RWPE1 (cell line): ENCODE measurements around the gene NECTIN1.
A peak's percentile ranks its signal among the peaks of the same experiment; 100 is the strongest.

ENCODE experiments used
- CTCF ChIA-PET: fragments of 350-600 bp; sonication (Branson Sonifier 250); formaldehyde crosslinking; extraction: SDS; loops from one replicate; lab custom pipeline; 2021; lab: Yijun Ruan, JAX
- POLR2A ChIA-PET: fragments of 400-600 bp; formaldehyde crosslinking; extraction: SDS; loops from one replicate; lab custom pipeline; 2020; ENCODE audit warnings: antibody characterized with exemption; ENCODE audit not compliant: low non-redundant PET; lab: Yijun Ruan, JAX
- DNase-seq: peaks from one replicate; pipeline ENCODE4 v3.0.0; 2012; ENCODE audit warnings: low spot score
- H3K27ac ChIP-seq: fragments of 450-650 bp; 2 replicates; pipeline ENCODE4 v1.5.1; 2017
- TF ChIP-seq, protein P1 (sequence below): fragments of 450-650 bp; conservative IDR thresholded peaks from 2 replicates; pipeline ENCODE4 v1.5.1; 2017; ENCODE audit warnings: low read depth, mild to moderate bottlenecking

Gene NECTIN1

DNA sequence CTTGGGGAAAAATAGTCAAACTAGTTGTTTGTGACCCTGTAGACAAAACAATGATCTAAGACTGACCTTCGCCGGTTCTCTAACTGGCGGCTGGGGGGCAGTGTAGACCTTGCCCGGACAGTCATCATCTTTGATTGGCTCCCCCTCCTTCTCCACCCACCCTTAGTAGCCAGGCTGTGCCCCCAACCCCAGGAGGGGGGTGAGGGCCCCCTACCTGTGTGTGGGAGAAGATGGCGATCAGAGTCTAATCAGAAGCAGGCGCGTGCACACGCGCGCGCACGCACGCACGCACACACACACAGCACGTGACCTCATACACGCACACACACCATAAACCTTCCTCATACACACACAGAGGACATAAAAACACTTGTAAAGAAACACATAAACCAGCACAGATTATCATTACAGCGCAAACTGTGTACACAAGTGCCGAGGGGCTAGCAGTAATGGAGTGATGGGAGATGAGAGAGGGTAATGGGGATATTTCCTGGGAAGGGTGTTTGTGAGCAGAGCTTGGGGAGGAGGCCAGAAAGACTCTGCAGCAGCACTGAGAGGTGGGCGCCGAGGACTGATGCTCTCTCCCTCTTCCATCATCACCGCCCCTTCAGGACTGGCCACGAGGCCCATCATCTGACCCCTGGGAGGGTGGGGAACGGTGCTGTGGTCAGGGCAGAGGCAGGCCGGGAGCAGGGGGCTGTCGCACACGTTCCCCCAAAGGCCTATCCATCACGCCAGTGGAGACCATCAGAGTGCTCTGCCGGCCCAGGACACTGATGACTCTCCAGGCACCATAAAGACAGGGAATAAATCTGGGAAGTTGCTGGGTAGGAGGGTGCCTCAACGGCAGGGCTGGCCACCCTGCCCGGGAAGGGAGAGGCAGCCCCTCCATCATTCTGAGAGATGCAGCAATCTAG, 12.2 kb downstream of the NECTIN1 start:
- CTCF ChIA-PET: interaction anchor here (0.5 to 1.1 kb wide), 3 partner anchors 13 to 419 kb away, joined by 3 to 5 read pairs (median 4); partner anchors contain the start of gene NECTIN1

DNA sequence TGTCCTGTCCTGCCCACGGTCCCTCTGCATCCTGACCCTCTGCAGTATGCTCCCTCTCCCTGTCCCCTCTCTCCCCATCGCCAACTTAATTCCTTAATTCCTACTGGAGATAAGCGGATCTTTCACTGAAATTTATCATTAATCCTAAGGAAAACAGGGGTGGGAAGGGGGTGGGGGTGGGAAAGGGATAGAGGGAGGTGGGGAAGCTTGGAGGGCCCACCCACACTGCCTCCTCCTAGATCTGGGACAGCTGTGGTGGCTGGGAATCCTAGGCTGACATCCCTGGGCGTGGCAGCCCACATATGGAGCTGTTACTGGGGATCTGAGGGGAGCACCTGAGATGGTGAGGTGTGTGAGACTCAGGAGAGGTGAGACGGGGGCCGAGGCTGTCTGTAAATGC, 14.4 kb downstream of the NECTIN1 start:
- ChIA-PET POLR2A (no interaction called here), CTCF (no interaction called here)
- no peak for DNase-seq
- H3K27ac ChIP-seq: peak overlapping the region; percentile 68
- TF ChIP-seq, protein P1, sequence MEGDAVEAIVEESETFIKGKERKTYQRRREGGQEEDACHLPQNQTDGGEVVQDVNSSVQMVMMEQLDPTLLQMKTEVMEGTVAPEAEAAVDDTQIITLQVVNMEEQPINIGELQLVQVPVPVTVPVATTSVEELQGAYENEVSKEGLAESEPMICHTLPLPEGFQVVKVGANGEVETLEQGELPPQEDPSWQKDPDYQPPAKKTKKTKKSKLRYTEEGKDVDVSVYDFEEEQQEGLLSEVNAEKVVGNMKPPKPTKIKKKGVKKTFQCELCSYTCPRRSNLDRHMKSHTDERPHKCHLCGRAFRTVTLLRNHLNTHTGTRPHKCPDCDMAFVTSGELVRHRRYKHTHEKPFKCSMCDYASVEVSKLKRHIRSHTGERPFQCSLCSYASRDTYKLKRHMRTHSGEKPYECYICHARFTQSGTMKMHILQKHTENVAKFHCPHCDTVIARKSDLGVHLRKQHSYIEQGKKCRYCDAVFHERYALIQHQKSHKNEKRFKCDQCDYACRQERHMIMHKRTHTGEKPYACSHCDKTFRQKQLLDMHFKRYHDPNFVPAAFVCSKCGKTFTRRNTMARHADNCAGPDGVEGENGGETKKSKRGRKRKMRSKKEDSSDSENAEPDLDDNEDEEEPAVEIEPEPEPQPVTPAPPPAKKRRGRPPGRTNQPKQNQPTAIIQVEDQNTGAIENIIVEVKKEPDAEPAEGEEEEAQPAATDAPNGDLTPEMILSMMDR: no peak

More for the DNA sequence above, 12.2 kb downstream of the NECTIN1 start:
- POLR2A ChIA-PET: no interaction called here
- peak overlapping the region; percentile 44 for H3K27ac ChIP-seq
- no peak for DNase-seq
- TF ChIP-seq, protein P1: no peak

DNA sequence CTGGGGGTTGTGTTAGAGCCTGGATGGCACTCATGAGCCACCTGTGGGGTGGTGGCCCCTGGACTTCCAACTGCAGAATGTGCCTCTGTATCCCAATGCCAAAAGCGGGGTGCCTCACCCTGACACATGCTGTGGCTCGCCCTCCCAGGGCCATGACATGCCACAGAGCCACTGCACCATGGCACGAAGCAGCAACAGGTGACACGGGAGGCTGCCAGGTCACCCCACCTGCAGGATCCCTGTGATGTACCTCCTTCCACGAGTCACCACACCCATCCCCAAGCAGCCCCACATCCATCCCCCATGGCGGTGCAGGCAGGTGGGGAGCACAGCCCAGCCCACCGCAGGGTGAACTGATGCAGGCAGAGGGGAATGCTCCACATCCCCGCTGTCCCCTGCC, 14.8 kb downstream of the NECTIN1 start:
- CTCF ChIA-PET: interaction anchor here (1.5 kb wide), 1 partner anchor 16 kb away, joined by 6 read pairs; no protein-coding TSS in a partner anchor
- POLR2A ChIA-PET: no interaction called here
- peak overlapping the region; percentile 68 for H3K27ac ChIP-seq

DNA sequence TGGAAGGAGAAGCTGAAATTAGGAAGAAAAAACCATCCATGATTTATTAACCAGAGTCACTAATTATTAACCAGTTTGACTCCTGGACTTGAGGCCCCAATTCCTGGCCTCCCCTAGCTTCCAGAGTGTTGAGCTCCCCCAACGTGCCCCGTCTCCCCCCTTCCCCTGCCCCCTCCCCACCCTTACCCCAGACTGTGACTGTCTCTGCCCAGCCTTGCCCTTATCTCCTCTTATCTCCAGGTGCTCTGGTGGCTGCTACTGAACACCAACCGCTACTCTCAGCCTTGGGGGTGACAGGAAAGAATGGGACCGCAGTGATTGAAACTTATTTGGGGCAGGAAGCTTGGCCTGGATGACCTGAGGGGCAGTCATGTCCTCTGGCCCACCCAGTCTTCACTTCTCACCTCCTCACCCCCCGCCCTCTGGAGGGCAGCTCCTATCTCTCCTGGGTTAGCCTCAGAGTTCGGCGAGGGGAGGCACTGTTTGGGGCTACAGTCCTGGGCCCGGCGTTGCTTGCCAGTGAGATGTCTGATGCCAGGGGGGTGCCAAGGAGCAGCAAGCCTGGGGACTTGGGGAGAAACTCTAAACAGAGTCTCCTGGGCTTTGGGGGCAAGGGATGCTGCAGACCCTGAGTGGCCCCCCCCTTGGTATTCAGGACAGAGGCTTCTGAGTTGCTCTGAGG, 15.5 kb downstream of the NECTIN1 start:
- POLR2A ChIA-PET: no interaction called here
- no peak for DNase-seq
- TF ChIP-seq, protein P1: no peak
- H3K27ac ChIP-seq: peak overlapping the region; percentile 68
- CTCF ChIA-PET: interaction anchor here (1.5 kb wide), 1 partner anchor 16 kb away, joined by 6 read pairs; no protein-coding TSS in a partner anchor

More for the DNA sequence above, 14.8 kb downstream of the NECTIN1 start:
- DNase-seq: no peak
- TF ChIP-seq, protein P1: no peak

DNA sequence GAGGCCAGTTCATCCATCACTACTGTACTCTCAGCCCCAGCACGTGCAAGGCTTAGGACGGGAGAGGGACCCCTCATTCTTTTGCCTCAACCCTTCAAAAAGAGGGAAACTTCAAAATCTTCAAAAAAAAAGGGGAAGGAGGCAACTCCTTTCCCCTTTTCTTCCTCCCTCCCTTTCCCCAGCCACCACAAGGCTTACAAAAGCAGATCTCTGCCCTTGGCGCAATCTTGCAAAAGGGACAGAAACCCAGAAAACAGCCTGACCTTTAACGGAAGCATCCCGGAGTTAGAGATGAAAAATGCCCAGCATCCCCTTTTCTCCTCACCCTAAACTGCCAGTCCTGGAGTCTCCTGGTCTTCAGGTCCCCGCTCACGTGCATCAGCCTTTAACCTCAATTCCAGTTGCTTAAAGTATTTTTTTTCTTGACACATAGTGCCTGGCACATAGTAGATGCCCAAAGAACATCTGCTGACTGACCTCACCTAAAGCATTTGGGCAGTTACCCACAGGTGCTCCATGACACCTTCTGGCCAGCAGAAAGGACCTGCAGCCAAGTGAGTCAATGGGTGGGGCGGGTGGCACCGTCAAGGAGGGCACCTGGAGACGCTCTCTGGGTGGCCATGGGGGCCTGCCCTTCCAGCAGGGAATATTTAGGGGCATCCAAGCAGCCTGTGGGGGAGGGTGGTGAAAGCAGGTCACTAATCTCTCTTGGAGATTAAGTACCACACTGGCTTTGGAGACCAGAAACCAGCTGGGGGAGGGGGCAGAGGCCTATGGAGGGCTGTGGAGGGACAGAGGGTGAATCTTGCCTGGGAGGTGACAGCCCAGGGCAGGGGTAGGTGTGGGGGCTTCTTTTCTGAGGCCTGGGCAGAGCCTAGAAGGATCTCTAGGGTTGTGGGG, 16.3 kb downstream of the NECTIN1 start:
- peak overlapping the region; percentile 68 for H3K27ac ChIP-seq
- no peak for DNase-seq
- TF ChIP-seq, protein P1: no peak
- ChIA-PET CTCF (interaction anchor here (1.0 to 1.5 kb wide), 2 partner anchors 17 kb away, joined by 3 to 6 read pairs; no protein-coding TSS in a partner anchor), POLR2A (no interaction called here)
